GM19025 (cell line): ENCODE measurements around the gene SMIM32.
A peak's percentile ranks its signal among the peaks of the same experiment; 100 is the strongest.

ENCODE experiments used
- ATAC-seq: cut with Tn5 transposase; IDR thresholded peaks from one replicate; pipeline ENCODE4 v1.9.1; 2021; ENCODE audit warnings: mild to moderate bottlenecking, low read depth, moderate library complexity; ENCODE audit not compliant: unreplicated experiment

The SMIM32 gene

DNA sequence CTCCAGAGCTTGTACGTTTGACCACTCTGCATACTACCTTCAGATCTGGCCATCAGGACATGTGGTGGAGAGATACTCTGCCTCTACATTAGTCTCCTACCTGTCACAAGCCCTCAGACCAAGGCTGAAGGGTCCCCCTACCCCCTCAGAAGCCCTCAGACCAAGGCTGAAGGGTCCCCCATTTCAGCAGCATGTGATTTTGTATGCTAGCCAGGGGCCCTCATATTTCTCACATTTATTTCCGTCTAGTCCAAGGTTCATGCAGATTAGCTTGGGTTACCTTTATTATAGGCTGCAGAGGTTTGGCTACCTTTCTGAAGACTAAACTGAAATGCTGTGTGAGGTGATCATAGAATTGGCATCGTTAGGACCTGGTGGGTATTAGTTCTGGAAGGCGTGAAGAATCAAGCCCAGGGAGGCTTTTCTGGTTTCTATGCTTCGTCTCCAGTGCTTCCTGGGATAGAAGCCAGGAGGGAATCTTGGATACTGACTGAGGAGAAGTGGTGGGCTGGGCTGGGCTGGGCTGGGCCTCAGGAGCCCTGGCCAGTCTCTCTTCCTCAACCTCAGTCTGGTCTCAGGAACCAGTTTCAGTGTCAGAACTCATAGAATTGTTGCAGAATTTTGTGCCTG, 2.8 kb downstream of the SMIM32 start:
- ATAC-seq, result no peak

GRCh38 chr5:136188859-136189258, 4.1 kb downstream of the SMIM32 start:
- ATAC-seq, result no peak

GRCh38 chr5:136186796-136187195, 6.2 kb downstream of the SMIM32 start:
- no peak for ATAC-seq

DNA sequence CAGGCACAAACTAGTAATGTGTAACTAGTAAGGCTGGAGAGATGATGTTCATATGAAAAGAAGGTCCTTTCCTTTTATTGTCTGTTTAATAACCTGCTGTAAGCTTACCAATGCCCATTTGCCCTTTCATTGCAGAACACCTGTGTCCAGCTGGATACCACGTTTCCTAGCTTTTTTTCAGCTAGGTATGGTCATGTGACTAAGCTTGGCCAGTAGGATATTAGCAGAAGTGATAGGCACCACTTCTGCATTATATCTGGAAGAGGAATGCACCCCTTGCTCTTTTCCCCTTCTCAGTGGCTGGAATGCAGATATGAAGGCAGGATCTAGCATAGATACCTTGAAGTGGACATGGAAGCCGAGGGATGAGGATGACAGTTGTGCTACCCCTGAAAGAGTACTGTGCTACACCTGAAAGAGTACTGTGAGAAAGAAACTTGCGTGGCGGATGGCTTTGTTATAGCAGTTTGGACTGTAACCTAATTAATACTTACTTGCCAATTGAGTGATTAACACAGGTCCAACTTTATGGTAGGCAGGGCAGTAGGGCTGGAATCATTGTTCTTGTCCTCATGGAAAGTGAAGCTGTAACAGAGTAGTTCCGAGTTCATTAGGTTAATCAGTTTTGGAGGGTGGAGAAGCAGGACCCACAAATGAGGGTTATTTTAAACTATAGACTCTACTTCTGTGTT, 6.8 kb downstream of the SMIM32 start:
- no peak for ATAC-seq

DNA sequence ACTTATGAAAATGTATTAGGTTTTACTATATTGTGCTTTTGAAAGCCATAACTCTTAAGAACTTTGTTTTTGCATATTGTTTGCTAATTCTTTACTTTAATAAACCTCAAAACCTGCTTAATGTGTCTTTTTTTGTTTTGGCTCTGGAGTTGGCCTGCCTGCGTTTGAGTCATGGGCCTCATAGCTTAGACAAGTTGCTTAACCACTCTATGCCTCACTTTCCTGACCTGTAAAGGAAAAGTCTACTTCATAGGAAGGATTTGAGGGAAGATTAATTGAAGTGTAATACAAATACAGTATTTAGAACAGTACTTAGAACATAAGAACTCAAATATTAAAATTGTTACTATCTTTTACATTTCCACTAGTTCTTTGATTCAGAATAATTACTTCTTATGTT, 10.3 kb downstream of the SMIM32 start:
- ATAC-seq, result no peak

GRCh38 chr5:136174021-136174659, 18.8 kb downstream of the SMIM32 start:
- no peak for ATAC-seq

- ATAC-seq, result no peak
Observed at GRCh38 chr5:136169218-136169617, 23.7 kb downstream of the SMIM32 start.

GRCh38 chr5:136166909-136167308, 26.1 kb downstream of the SMIM32 start:
- peak; percentile 69 for ATAC-seq

DNA sequence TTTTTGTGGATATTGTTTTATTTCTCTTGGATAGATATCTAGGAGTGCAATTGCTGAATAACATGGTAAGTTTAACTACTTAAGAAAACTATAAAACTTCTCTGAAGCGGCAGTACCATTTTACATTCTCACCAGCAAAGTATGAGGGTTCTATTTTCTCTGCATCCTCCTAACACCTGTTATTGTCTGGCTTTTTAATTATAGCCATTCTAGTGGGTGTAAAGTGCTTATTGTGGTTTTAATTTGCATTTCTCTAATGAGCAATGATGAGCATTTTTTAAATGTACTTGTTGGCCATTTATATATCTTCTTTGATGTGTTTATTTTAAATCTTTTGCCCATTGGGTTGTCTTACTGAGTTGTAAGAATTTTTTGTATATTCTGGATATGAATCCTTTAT, 28.7 kb downstream of the SMIM32 start:
- no peak for ATAC-seq

GRCh38 chr5:136162008-136162407, 31.0 kb downstream of the SMIM32 start:
- no peak for ATAC-seq

DNA sequence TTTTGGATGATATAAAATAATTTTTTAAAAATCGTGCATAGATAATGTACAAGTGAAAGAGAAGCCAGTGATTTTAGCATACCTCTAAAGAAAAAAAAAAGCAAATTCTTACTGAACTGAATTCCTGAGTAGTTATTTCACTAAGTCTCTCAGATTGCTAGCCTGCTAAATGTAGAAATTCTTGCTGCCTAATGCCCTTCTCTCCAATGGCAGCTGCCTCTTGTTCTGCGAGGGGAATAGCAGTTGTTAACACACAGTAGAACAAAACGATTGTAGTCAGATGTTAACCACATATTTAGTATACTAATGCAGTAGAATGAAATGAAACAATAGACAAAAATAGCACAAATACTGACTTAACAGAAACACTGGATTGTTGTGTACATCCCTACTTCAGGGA, 33.5 kb downstream of the SMIM32 start:
- ATAC-seq, result no peak

GRCh38 chr5:136157514-136157913, 35.4 kb downstream of the SMIM32 start:
- ATAC-seq, result no peak

GRCh38 chr5:136155761-136156160, 37.2 kb downstream of the SMIM32 start:
- no peak for ATAC-seq

DNA sequence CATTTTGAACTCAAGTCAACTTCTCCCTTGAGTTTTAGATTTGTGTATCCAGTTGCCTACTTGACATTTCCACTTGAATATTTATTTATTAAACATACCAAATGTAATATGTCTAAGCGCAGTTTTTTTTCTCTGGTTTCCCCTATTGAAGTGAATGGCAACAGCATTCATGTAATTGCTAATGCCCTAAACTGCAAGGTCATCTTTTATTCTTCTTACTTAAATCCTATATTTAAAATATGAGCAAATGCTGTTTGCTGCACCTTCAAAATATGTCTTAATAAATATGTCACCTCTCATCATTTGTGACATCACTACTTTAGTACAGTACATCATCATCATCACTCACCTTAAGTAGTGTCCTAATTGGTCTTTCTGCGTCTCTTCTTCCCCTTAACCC, 37.9 kb downstream of the SMIM32 start:
- ATAC-seq, result no peak

- no peak for ATAC-seq
Observed at GRCh38 chr5:136153581-136154236, 39.3 kb downstream of the SMIM32 start.

DNA sequence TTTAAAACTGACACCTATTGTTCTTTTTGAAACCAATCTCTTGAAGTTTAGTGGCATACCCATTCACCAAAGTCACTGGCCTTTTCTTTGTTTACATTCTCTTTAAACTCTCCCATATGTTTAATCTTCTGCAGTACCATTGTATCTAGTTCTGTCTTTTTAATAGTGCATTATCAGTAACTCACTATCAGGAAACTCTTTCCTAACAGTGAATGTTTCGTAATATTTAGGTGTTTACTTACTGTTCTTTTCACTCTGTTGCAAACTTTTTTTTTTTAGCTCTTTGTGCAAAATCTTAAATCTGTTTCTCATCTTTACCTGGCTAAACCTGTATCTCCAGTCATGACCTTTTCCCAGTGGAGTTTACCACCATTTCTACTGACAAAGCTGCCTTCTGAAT, 43.1 kb downstream of the SMIM32 start:
- no peak for ATAC-seq

- ATAC-seq, result no peak
Observed at GRCh38 chr5:136147632-136148031, 45.3 kb downstream of the SMIM32 start.

- ATAC-seq, result no peak
Observed at GRCh38 chr5:136146201-136146600, 46.8 kb downstream of the SMIM32 start.

- ATAC-seq, result peak; percentile 59
Observed at GRCh38 chr5:136145030-136145429, 47.9 kb downstream of the SMIM32 start.

GRCh38 chr5:136143763-136144162, 49.2 kb downstream of the SMIM32 start:
- no peak for ATAC-seq

DNA sequence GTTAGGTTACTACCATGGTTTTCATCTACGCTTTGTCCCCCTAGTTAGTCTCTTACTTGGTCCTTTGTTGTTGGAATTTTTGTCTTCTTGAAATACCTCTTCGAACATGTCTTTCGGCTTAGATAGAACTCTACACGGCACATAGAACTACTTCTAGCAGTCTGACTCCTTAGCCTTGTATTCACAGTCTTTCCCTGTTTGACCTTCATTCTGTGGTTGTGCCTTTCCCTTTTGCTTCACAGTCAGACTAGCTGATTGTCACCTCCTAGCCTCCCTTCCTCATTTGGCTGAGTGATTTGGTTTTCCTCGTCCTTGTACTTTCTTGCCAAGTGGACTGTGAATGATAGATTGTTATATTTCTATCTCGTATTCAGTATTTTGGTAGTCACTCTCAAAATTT, 49.6 kb downstream of the SMIM32 start:
- ATAC-seq, result no peak
